ENCODE measurements around the gene DENND4C.

The DENND4C gene

GRCh38 chr9:19416143-19416542 is 185.7 kb downstream of the DENND4C start:
- DNase-seq = no peak

GRCh38 chr9:19420877-19421276 is 190.4 kb downstream of the DENND4C start:
- DNase-seq = no peak
